Naive thymus-derived CD4-positive, alpha-beta T cell (primary cell): ENCODE data around the gene WNT3A. TPM values are rescaled to one million over a fixed set of nuclear protein-coding genes. Genes with fewer than 3 reads are reported as not detected.
A peak's percentile ranks its signal among the peaks of the same experiment; 100 is the strongest.

Experiments used
- ATAC-seq: fragments of 150-1000 bp; cut with Tn5 transposase; 2 replicates; pipeline ENCODE4 v1.10.0; 2021; ENCODE audit warnings: mild to moderate bottlenecking, moderate library complexity
- CTCF ChIA-PET: fragments of 350-600 bp; sonication (Branson Sonifier 250); formaldehyde crosslinking; loops from one replicate; lab custom pipeline; 2021; ENCODE audit warnings: antibody characterized with exemption; lab: Charles Lee
- POLR2A ChIA-PET: fragments of 350-600 bp; sonication (Branson Sonifier 250); formaldehyde crosslinking; loops from one replicate; lab custom pipeline; 2021; ENCODE audit warnings: antibody characterized with exemption, inconsistent platforms; lab: Charles Lee
- DNase-seq, 9 donors: peaks; one replicate each; pipeline versions ENCODE4 v3.0.0 to v3.0.0-alpha.2; 2020 to 2022; ENCODE audit warnings: mixed read lengths in 1 of 9
- H3K27ac ChIP-seq: one replicate; pipeline ENCODE4 v1.7.0; 2013; ENCODE audit warnings: mild to moderate bottlenecking, low read depth, low read length, moderate library complexity
- H3K27me3 ChIP-seq, 2 donors: one replicate each; pipeline ENCODE4 v1.7.0; 2013; ENCODE audit warnings: low read length in 2 of 2, mild to moderate bottlenecking in 2 of 2, moderate library complexity in 2 of 2; ENCODE audit not compliant: control insufficient read depth in 2 of 2, insufficient read depth in 2 of 2
- H3K36me3 ChIP-seq, 3 experiments: 1 replicate in 2 of 3; 2 replicates in 1 of 3; pipeline ENCODE4 v1.7.0; 2013; ENCODE audit warnings: low read length in 3 of 3, mild to moderate bottlenecking in 3 of 3, moderate library complexity in 1 of 3; ENCODE audit not compliant: insufficient read depth in 3 of 3, control insufficient read depth in 2 of 3
- H3K4me1 ChIP-seq, 2 donors: one replicate each; pipeline ENCODE4 v1.7.0; 2013; ENCODE audit warnings: low read length in 2 of 2, mild to moderate bottlenecking in 2 of 2, moderate library complexity in 1 of 2; ENCODE audit not compliant: control insufficient read depth in 2 of 2, insufficient read depth in 2 of 2
- H3K4me3 ChIP-seq: 2 replicates; pipeline ENCODE4 v1.7.0; 2013; ENCODE audit warnings: mild to moderate bottlenecking, low read length
- H3K9me3 ChIP-seq, 3 experiments: 1 replicate in 2 of 3; 2 replicates in 1 of 3; pipeline ENCODE4 v1.7.0; 2013; ENCODE audit warnings: low read length in 3 of 3; ENCODE audit not compliant: control insufficient read depth in 2 of 3
- H3K27ac Mint-ChIP-seq, 9 donors: one replicate each; pipeline ENCODE4 v1.8.0; 2020 to 2022; ENCODE audit warnings: mixed read lengths in 9 of 9, mild to moderate bottlenecking in 8 of 9, moderate library complexity in 5 of 9, inconsistent platforms in 2 of 9
- H3K27me3 Mint-ChIP-seq, 5 donors: one replicate each; pipeline ENCODE4 v1.8.0; 2021 to 2022; ENCODE audit warnings: mixed read lengths in 5 of 5, mild to moderate bottlenecking in 1 of 5
- H3K36me3 Mint-ChIP-seq, 5 donors: one replicate each; pipeline ENCODE4 v1.8.0; 2020 to 2022; ENCODE audit warnings: mixed read lengths in 5 of 5, mild to moderate bottlenecking in 3 of 5, inconsistent platforms in 1 of 5
- H3K4me1 Mint-ChIP-seq, 7 donors: one replicate each; pipeline ENCODE4 v1.8.0; 2020 to 2022; ENCODE audit warnings: mixed read lengths in 7 of 7, mild to moderate bottlenecking in 3 of 7, inconsistent platforms in 1 of 7
- H3K4me3 Mint-ChIP-seq, 10 donors: one replicate each; pipeline ENCODE4 v1.8.0; 2020 to 2022; ENCODE audit warnings: mild to moderate bottlenecking in 10 of 10, mixed read lengths in 10 of 10, moderate library complexity in 6 of 10, inconsistent platforms in 2 of 10
- H3K9me3 Mint-ChIP-seq, 11 donors: one replicate each; pipeline ENCODE4 v1.8.0; 2020 to 2022; ENCODE audit warnings: mixed read lengths in 11 of 11, mild to moderate bottlenecking in 4 of 11, inconsistent platforms in 1 of 11, moderate library complexity in 1 of 11
- intact Hi-C, 2 donors: fragments of 100-400 bp; cut with micrococcal nuclease; formaldehyde crosslinking; loops; one replicate each; pipeline ENCODE4 v1.15.1; 2023
- polyA plus RNA-seq, 2 donors: library from polyadenylated mRNA; unstranded; fragments of 300-500 nt; fragmentation: Illumina TruSeq; gene quantifications; one replicate each; pipeline ENCODE4 v1.2.3, GENCODE V29; 2021
- total RNA-seq, 6 experiments: library from RNA in 5 of 6; stranded (reverse) in 5 of 6; gene quantifications; 1 replicate in 5 of 6; 2 replicates in 1 of 6; pipeline ENCODE4 v1.2.3 and lab custom pipeline; 2021 to 2026

The WNT3A gene
- total and polyA plus RNA-seq, 7 experiments from 2014 or later: not detected

- intact Hi-C loops: no loop called here
- Mint-ChIP-seq H3K4me3 (no peak overlapping the region), H3K27ac (no peak overlapping the region), H3K27me3 (peaks cover 0 to 11% (median 7%) of the 10 kb centered on the region in 5 donors), H3K36me3 (no peaks in the 10 kb centered on the region), H3K9me3 (no peaks in the 10 kb centered on the region), H3K4me1 (peaks cover 0 to 5% (median 0%) of the 10 kb centered on the region in 7 donors)
- Histone ChIP-seq H3K9me3 (no peaks in the 10 kb centered on the region), H3K4me1 (no peaks in the 10 kb centered on the region), H3K27me3 (no peaks in the 10 kb centered on the region), H3K36me3 (no peaks in the 10 kb centered on the region), H3K27ac (no peak overlapping the region), H3K4me3 (no peak overlapping the region)
- ChIA-PET CTCF (interaction anchor here (0.6 kb wide), 1 partner anchor 79 kb away, joined by 4 read pairs; no protein-coding TSS in a partner anchor), POLR2A (no interaction called here)
- DNase-seq (peak in 1 of 9 donors; percentile 0), ATAC-seq (no peak)
These were observed 8.7 kb downstream of the WNT3A start for GRCh38 chr1:228015276-228016180.

GRCh38 chr1:228016181-228016510 lies 9.3 kb downstream of the WNT3A start:
- ATAC-seq: no peak
- Mint-ChIP-seq H3K9me3 (no peaks in the 10 kb centered on the region), H3K4me3 (no peak overlapping the region), H3K4me1 (peaks cover 0 to 5% (median 0%) of the 10 kb centered on the region in 7 donors), H3K27ac (no peak overlapping the region), H3K27me3 (peaks cover 0 to 7% (median 4%) of the 10 kb centered on the region in 5 donors), H3K36me3 (no peaks in the 10 kb centered on the region)
- Histone ChIP-seq H3K4me3 (no peak overlapping the region), H3K36me3 (no peaks in the 10 kb centered on the region), H3K27me3 (no peaks in the 10 kb centered on the region), H3K9me3 (no peaks in the 10 kb centered on the region), H3K27ac (no peak overlapping the region), H3K4me1 (no peaks in the 10 kb centered on the region)
- DNase-seq: no peak
- intact Hi-C loops: no loop called here
- ChIA-PET POLR2A (no interaction called here), CTCF (no interaction called here)

- Mint-ChIP-seq H3K27me3 (peaks cover 0 to under 1% (median 0%) of the 10 kb centered on the region in 5 donors), H3K27ac (no peak overlapping the region), H3K4me1 (no peaks in the 10 kb centered on the region), H3K36me3 (no peaks in the 10 kb centered on the region), H3K9me3 (no peaks in the 10 kb centered on the region), H3K4me3 (no peak overlapping the region)
- Histone ChIP-seq H3K9me3 (no peaks in the 10 kb centered on the region), H3K4me1 (no peaks in the 10 kb centered on the region), H3K27me3 (no peaks in the 10 kb centered on the region), H3K27ac (no peak overlapping the region), H3K4me3 (no peak overlapping the region), H3K36me3 (no peaks in the 10 kb centered on the region)
- ATAC-seq: no peak
- intact Hi-C loops: no loop called here
- peak in 1 of 9 donors; percentile 0 for DNase-seq
- CTCF ChIA-PET: interaction anchor here (0.7 kb wide), 1 partner anchor 353 kb away, joined by 4 read pairs; no protein-coding TSS in a partner anchor
- POLR2A ChIA-PET: no interaction called here
These were observed 10.0 kb downstream of the WNT3A start for GRCh38 chr1:228016653-228017355.

- H3K4me1 Mint-ChIP-seq: no peaks in the 10 kb centered on the region
- no peaks in the 10 kb centered on the region for H3K4me1 ChIP-seq
- intact Hi-C loops: no loop called here
- ChIA-PET CTCF (interaction anchor here (0.7 kb wide), 1 partner anchor 352 kb away, joined by 4 read pairs; no protein-coding TSS in a partner anchor), POLR2A (no interaction called here)
- no peak overlapping the region for H3K4me3 Mint-ChIP-seq
- ATAC-seq: no peak
- H3K27me3 Mint-ChIP-seq: no peaks in the 10 kb centered on the region
- no peaks in the 10 kb centered on the region for H3K9me3 ChIP-seq
- H3K36me3 Mint-ChIP-seq: no peaks in the 10 kb centered on the region
- H3K27ac Mint-ChIP-seq: no peak overlapping the region
- DNase-seq: no peak
- no peak overlapping the region for H3K4me3 ChIP-seq
- H3K9me3 Mint-ChIP-seq: no peaks in the 10 kb centered on the region
- H3K36me3 ChIP-seq: no peaks in the 10 kb centered on the region
- no peaks in the 10 kb centered on the region for H3K27me3 ChIP-seq
- no peak overlapping the region for H3K27ac ChIP-seq
These were observed 10.7 kb downstream of the WNT3A start for GRCh38 chr1:228017356-228018124.

- Histone ChIP-seq H3K4me1 (no peaks in the 10 kb centered on the region), H3K27ac (no peak overlapping the region), H3K27me3 (no peaks in the 10 kb centered on the region), H3K9me3 (no peaks in the 10 kb centered on the region), H3K36me3 (no peaks in the 10 kb centered on the region), H3K4me3 (no peak overlapping the region)
- Mint-ChIP-seq H3K36me3 (no peaks in the 10 kb centered on the region), H3K4me3 (no peak overlapping the region), H3K27me3 (peaks cover 0 to under 1% (median 0%) of the 10 kb centered on the region in 5 donors), H3K4me1 (no peaks in the 10 kb centered on the region), H3K9me3 (no peaks in the 10 kb centered on the region), H3K27ac (no peak overlapping the region)
- POLR2A ChIA-PET: no interaction called here
- CTCF ChIA-PET: no interaction called here
- DNase-seq (no peak), ATAC-seq (no peak)
- intact Hi-C loops: no loop called here
These were observed 11.3 kb downstream of the WNT3A start for GRCh38 chr1:228018125-228018398.

- H3K27me3 Mint-ChIP-seq: peaks cover 0 to 5% (median 0%) of the 10 kb centered on the region in 5 donors
- Histone ChIP-seq H3K27ac (no peak overlapping the region), H3K4me3 (no peak overlapping the region), H3K36me3 (no peaks in the 10 kb centered on the region), H3K9me3 (no peaks in the 10 kb centered on the region), H3K27me3 (no peaks in the 10 kb centered on the region), H3K4me1 (no peaks in the 10 kb centered on the region)
- H3K4me3 Mint-ChIP-seq: no peak overlapping the region
- peak in 1 of 9 donors; percentile 1 for DNase-seq
- no peaks in the 10 kb centered on the region for H3K9me3 Mint-ChIP-seq
- H3K4me1 Mint-ChIP-seq: no peaks in the 10 kb centered on the region
- no peaks in the 10 kb centered on the region for H3K36me3 Mint-ChIP-seq
- ChIA-PET POLR2A (no interaction called here), CTCF (no interaction called here)
- intact Hi-C loops: no loop called here
- H3K27ac Mint-ChIP-seq: no peak overlapping the region
- ATAC-seq: no peak
These were observed 12.3 kb downstream of the WNT3A start for GRCh38 chr1:228018961-228019721.
